SK-N-SH (cell line): ENCODE data around the gene FBXO47. TPM values are rescaled to one million over a fixed set of nuclear protein-coding genes. Genes with fewer than 3 reads are reported as not detected.

ENCODE experiments used
- CTCF ChIA-PET: fragments of 300-600, 350-600 bp; formaldehyde crosslinking; extraction: SDS; loops from one replicate; lab custom pipeline; 2021; lab: Yijun Ruan, JAX
- POLR2A ChIA-PET: fragments of 350-600 bp; sonication (Branson Sonifier 250); formaldehyde crosslinking; extraction: SDS; loops from one replicate; lab custom pipeline; 2020; ENCODE audit warnings: antibody characterized with exemption, inconsistent platforms; lab: Yijun Ruan, JAX
- DNase-seq: peaks from one replicate; pipeline ENCODE4 v3.0.0; 2012
- H2AFZ ChIP-seq: fragments of 200-600 bp; sonication (generic); 2 replicates; pipeline ENCODE4 v1.8.1; 2016; ENCODE audit warnings: antibody characterized with exemption, mild to moderate bottlenecking, low read depth
- H3F3A ChIP-seq: fragments of 200-600 bp; sonication (generic); replicated peaks from 2 replicates; pipeline ENCODE3; 2016; ENCODE audit warnings: antibody characterized with exemption, mild to moderate bottlenecking; ENCODE audit not compliant: insufficient read depth
- H3K27ac ChIP-seq, 2 experiments: fragments of 200-500 bp in 1 of 2; fragments of 200-600 bp in 1 of 2; sonication (Bioruptor generic) in 1 of 2; sonication (generic), shearing (Covaris generic) in 1 of 2; 2 replicates each; pipeline versions ENCODE4 v1.5.1 to v1.6.1; 2014 to 2016; ENCODE audit warnings: low read depth in 2 of 2, inconsistent platforms in 1 of 2, low read length in 1 of 2, mild to moderate bottlenecking in 1 of 2, mixed read lengths in 1 of 2
- H3K27me3 ChIP-seq: fragments of 200-600 bp; sonication (generic), shearing (Covaris generic); 2 replicates; pipeline ENCODE4 v1.6.1; 2016; ENCODE audit warnings: mixed run types; ENCODE audit not compliant: insufficient read depth
- H3K36me3 ChIP-seq, 2 experiments: fragments of 200-500 bp in 1 of 2; fragments of 200-600 bp in 1 of 2; sonication (Bioruptor generic) in 1 of 2; sonication (generic) in 1 of 2; replicated peaks in 1 of 2; 2 replicates each; pipeline versions ENCODE3 to v1.5.1; 2014 to 2016; ENCODE audit warnings: low read length in 1 of 2, mild to moderate bottlenecking in 1 of 2; ENCODE audit not compliant: insufficient read depth in 2 of 2, control insufficient read depth in 1 of 2
- H3K4me1 ChIP-seq, 2 experiments: fragments of 200-500 bp in 1 of 2; fragments of 200-600 bp in 1 of 2; sonication (Bioruptor generic) in 1 of 2; sonication (generic), shearing (Covaris generic) in 1 of 2; 2 replicates each; pipeline versions ENCODE4 v1.5.1 to v1.6.1; 2014 to 2016; ENCODE audit warnings: low read depth in 1 of 2, low read length in 1 of 2, mixed run types in 1 of 2; ENCODE audit not compliant: insufficient read depth in 2 of 2, control insufficient read depth in 1 of 2
- H3K4me2 ChIP-seq: fragments of 200-600 bp; sonication (generic), shearing (Covaris generic); 2 replicates; pipeline ENCODE4 v1.6.1; 2017; ENCODE audit warnings: mixed run types
- H3K4me3 ChIP-seq, 2 experiments: fragments of 200-500 bp in 1 of 2; fragments of 200-600 bp in 1 of 2; sonication (Bioruptor generic) in 1 of 2; sonication (generic), shearing (Covaris generic) in 1 of 2; 2 replicates each; pipeline versions ENCODE4 v1.5.1 to v1.8.1; 2014 to 2016; ENCODE audit warnings: low read depth in 2 of 2, inconsistent platforms in 1 of 2, low read length in 1 of 2, mild to moderate bottlenecking in 1 of 2, mixed read lengths in 1 of 2, moderate library complexity in 1 of 2
- H3K79me2 ChIP-seq: fragments of 200-600 bp; sonication (generic); 2 replicates; pipeline ENCODE4 v1.8.1; 2017; ENCODE audit warnings: mild to moderate bottlenecking; ENCODE audit not compliant: insufficient read depth
- H3K9ac ChIP-seq: fragments of 200-600 bp; sonication (generic); 2 replicates; pipeline ENCODE4 v1.6.1; 2017; ENCODE audit warnings: mixed run types
- H3K9me2 ChIP-seq: fragments of 200-600 bp; sonication (generic); 2 replicates; pipeline ENCODE4 v1.6.1; 2017; ENCODE audit warnings: mixed run types
- H3K9me3 ChIP-seq: fragments of 200-600 bp; sonication (generic); 2 replicates; pipeline ENCODE4 v1.6.1; 2017; ENCODE audit warnings: mixed run types, mild to moderate bottlenecking, moderate library complexity
- H4K20me1 ChIP-seq: fragments of 200-600 bp; sonication (generic); 2 replicates; pipeline ENCODE4 v1.6.1; 2017; ENCODE audit warnings: mild to moderate bottlenecking, mixed run types; ENCODE audit not compliant: insufficient read depth
- CHD2 ChIP-seq: fragments of 150-350 bp; IDR thresholded peaks from 2 replicates; pipeline ENCODE4 v1.6.1; 2018; ENCODE audit warnings: low read length; ENCODE audit not compliant: partially characterized antibody
- EP300 ChIP-seq, 2 experiments: IDR thresholded peaks; 2 replicates each; pipeline versions ENCODE4 v1.4.0 to v1.6.1; 2012; ENCODE audit warnings: borderline replicate concordance in 1 of 2, low read depth in 1 of 2, low read length in 1 of 2
- EZH2phosphoT487 ChIP-seq: fragments of 200-600 bp; sonication (generic); IDR thresholded peaks from 2 replicates; pipeline ENCODE4 v1.6.1; 2017; ENCODE audit warnings: low read depth, mixed run types, mild to moderate bottlenecking, antibody characterized with exemption, moderate library complexity, borderline replicate concordance
- FOXJ3 ChIP-seq: sonication (generic); formaldehyde crosslinking; IDR thresholded peaks from 2 replicates; pipeline ENCODE4 v1.5.1; 2020; ENCODE audit warnings: mild to moderate bottlenecking, missing genetic modification reagents
- FOXM1 ChIP-seq: IDR thresholded peaks from 2 replicates; pipeline ENCODE4 v1.4.0; 2012; ENCODE audit warnings: low read depth, mild to moderate bottlenecking
- NFIC ChIP-seq: IDR thresholded peaks from 2 replicates; pipeline ENCODE4 v1.4.0; 2012; ENCODE audit warnings: borderline replicate concordance
- RAD21 ChIP-seq: IDR thresholded peaks from 2 replicates; pipeline ENCODE4 v1.6.1; 2012; ENCODE audit warnings: mild to moderate bottlenecking, low read length
- REST ChIP-seq: IDR thresholded peaks from 2 replicates; pipeline ENCODE4 v1.6.1; 2012; ENCODE audit warnings: mild to moderate bottlenecking, low read depth, low read length, moderate library complexity
- RFX5 ChIP-seq: IDR thresholded peaks from 2 replicates; pipeline ENCODE4 v1.6.1; 2012; ENCODE audit warnings: mild to moderate bottlenecking, improper control_type of control experiment, low read length
- RXRA ChIP-seq: IDR thresholded peaks from 2 replicates; pipeline ENCODE4 v1.4.0; 2012; ENCODE audit warnings: low read depth, mild to moderate bottlenecking, borderline replicate concordance
- SIN3A ChIP-seq: IDR thresholded peaks from 2 replicates; pipeline ENCODE4 v1.6.1; 2012; ENCODE audit warnings: low read depth, mild to moderate bottlenecking, low read length, moderate library complexity, borderline replicate concordance
- SMC3 ChIP-seq: IDR thresholded peaks from 2 replicates; pipeline ENCODE4 v1.6.1; 2012; ENCODE audit warnings: low read depth, low read length, improper control_type of control experiment
- TCF12 ChIP-seq: IDR thresholded peaks from 2 replicates; pipeline ENCODE4 v1.4.0; 2012
- TEAD4 ChIP-seq: IDR thresholded peaks from 2 replicates; pipeline ENCODE4 v1.4.0; 2012; ENCODE audit warnings: mild to moderate bottlenecking, borderline replicate concordance; ENCODE audit not compliant: insufficient read depth
- WGBS: methylation state at CpG from one replicate; pipeline ENCODE4 v1.1.6; 2017; ENCODE audit warnings: low lambda C conversion rate; 5-methylcytosine and 5-hydroxymethylcytosine counted together
- polyA plus RNA-seq, 3 experiments: library from polyadenylated mRNA; depleted of rRNA; stranded (reverse); fragments of >200 nt; gene quantifications; 2 replicates each; pipeline ENCODE4 v1.2.3, GENCODE V29; 2012
- TF ChIP-seq, protein P1 (sequence below): IDR thresholded peaks from 2 replicates; pipeline ENCODE4 v1.4.0; 2012; ENCODE audit warnings: low read depth, borderline replicate concordance
- TF ChIP-seq, protein P2 (sequence below): fragments of 200-600 bp; sonication (generic); IDR thresholded peaks from 2 replicates; pipeline ENCODE4 v1.6.1; 2017; ENCODE audit warnings: antibody characterized with exemption, mild to moderate bottlenecking, moderate library complexity

FBXO47 gene
- polyA plus RNA-seq, 1 of the 3 experiments (the other 2 are of a cell fraction) = not detected

- CTCF ChIA-PET = interaction anchor here (1.4 to 1.5 kb wide), 2 partner anchors 19 to 151 kb away, joined by 4 to 8 read pairs; no protein-coding TSS in a partner anchor
- POLR2A ChIA-PET = no interaction called here
- no peak overlapping the region for H3K27ac ChIP-seq
Observed at GRCh38 chr17:39001703-39002637, 34.8 kb upstream of the FBXO47 start.

More at GRCh38 chr17:39001703-39002637, 34.8 kb upstream of the FBXO47 start:
- no peaks in the 10 kb centered on the region for H3K9me2 ChIP-seq
- H3K4me1 ChIP-seq = no peaks in the 10 kb centered on the region
- DNase-seq = no peak
- H2AFZ ChIP-seq = no peak overlapping the region
- 55% methylated on average over 9 of the region's 9 CpGs for WGBS
- no peak for TF ChIP-seq CHD2
- TF ChIP-seq, protein P1, sequence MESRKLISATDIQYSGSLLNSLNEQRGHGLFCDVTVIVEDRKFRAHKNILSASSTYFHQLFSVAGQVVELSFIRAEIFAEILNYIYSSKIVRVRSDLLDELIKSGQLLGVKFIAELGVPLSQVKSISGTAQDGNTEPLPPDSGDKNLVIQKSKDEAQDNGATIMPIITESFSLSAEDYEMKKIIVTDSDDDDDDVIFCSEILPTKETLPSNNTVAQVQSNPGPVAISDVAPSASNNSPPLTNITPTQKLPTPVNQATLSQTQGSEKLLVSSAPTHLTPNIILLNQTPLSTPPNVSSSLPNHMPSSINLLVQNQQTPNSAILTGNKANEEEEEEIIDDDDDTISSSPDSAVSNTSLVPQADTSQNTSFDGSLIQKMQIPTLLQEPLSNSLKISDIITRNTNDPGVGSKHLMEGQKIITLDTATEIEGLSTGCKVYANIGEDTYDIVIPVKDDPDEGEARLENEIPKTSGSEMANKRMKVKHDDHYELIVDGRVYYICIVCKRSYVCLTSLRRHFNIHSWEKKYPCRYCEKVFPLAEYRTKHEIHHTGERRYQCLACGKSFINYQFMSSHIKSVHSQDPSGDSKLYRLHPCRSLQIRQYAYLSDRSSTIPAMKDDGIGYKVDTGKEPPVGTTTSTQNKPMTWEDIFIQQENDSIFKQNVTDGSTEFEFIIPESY = no peak
- no peak for TF ChIP-seq REST
- TF ChIP-seq EZH2phosphoT487 = no peak
- no peak for TF ChIP-seq FOXM1
- TF ChIP-seq SMC3 = no peak
- TF ChIP-seq RAD21 = no peak
- no peak for TF ChIP-seq RFX5
- no peak for TF ChIP-seq TCF12
- TF ChIP-seq FOXJ3 (CRISPR knock-in tag) = no peak
- TF ChIP-seq SIN3A = no peak
- TF ChIP-seq RXRA = no peak
- no peak for TF ChIP-seq TEAD4
- TF ChIP-seq NFIC = no peak
- TF ChIP-seq, protein P2, sequence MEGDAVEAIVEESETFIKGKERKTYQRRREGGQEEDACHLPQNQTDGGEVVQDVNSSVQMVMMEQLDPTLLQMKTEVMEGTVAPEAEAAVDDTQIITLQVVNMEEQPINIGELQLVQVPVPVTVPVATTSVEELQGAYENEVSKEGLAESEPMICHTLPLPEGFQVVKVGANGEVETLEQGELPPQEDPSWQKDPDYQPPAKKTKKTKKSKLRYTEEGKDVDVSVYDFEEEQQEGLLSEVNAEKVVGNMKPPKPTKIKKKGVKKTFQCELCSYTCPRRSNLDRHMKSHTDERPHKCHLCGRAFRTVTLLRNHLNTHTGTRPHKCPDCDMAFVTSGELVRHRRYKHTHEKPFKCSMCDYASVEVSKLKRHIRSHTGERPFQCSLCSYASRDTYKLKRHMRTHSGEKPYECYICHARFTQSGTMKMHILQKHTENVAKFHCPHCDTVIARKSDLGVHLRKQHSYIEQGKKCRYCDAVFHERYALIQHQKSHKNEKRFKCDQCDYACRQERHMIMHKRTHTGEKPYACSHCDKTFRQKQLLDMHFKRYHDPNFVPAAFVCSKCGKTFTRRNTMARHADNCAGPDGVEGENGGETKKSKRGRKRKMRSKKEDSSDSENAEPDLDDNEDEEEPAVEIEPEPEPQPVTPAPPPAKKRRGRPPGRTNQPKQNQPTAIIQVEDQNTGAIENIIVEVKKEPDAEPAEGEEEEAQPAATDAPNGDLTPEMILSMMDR = no peak
- TF ChIP-seq EP300 (IDR thresholded peaks at IDR 0.05; ENCODE audit: borderline replicate concordance in 1 of 2, low read depth in 1 of 2, low read length in 1 of 2) = no peak
- H3K9ac ChIP-seq = no peak overlapping the region
- H3K4me3 ChIP-seq = no peak overlapping the region
- H3K4me2 ChIP-seq = no peak overlapping the region
- no peaks in the 10 kb centered on the region for H3K79me2 ChIP-seq
- H3K27me3 ChIP-seq = no peaks in the 10 kb centered on the region
- H3F3A ChIP-seq = no peaks in the 10 kb centered on the region
- no peaks in the 10 kb centered on the region for H3K36me3 ChIP-seq
- no peaks in the 10 kb centered on the region for H4K20me1 ChIP-seq
- H3K9me3 ChIP-seq = no peaks in the 10 kb centered on the region
